ENCODE results near the gene MIEN1. TPM values are rescaled to one million over a fixed set of nuclear protein-coding genes. Genes with fewer than 3 reads are reported as not detected.
"Not testable (repeated sequence)": the region's sequence is repeated elsewhere in the genome, so short reads cannot be mapped to it uniquely, and the experiment has no call there.

Gene MIEN1
- polyA plus RNA-seq, 3 donors: 31.9 to 34.9 (median 34.8) TPM

- not testable (repeated sequence) for DNase-seq (ENCODE audit: extremely low read depth in 1 of 11, low read depth in 9 of 11, low spot score in 4 of 11)
Observed at GRCh38 chr17:39748444-39749034, 18.2 kb upstream of the MIEN1 start.

- no peak for DNase-seq (ENCODE audit: extremely low read depth in 1 of 11, low read depth in 9 of 11, low spot score in 4 of 11)
Observed at GRCh38 chr17:39747745-39748144, 17.4 kb upstream of the MIEN1 start.

- DNase-seq (ENCODE audit: extremely low read depth in 1 of 11, low read depth in 9 of 11, low spot score in 4 of 11): no peak
Observed at GRCh38 chr17:39746145-39746461, 15.8 kb upstream of the MIEN1 start.

DNA sequence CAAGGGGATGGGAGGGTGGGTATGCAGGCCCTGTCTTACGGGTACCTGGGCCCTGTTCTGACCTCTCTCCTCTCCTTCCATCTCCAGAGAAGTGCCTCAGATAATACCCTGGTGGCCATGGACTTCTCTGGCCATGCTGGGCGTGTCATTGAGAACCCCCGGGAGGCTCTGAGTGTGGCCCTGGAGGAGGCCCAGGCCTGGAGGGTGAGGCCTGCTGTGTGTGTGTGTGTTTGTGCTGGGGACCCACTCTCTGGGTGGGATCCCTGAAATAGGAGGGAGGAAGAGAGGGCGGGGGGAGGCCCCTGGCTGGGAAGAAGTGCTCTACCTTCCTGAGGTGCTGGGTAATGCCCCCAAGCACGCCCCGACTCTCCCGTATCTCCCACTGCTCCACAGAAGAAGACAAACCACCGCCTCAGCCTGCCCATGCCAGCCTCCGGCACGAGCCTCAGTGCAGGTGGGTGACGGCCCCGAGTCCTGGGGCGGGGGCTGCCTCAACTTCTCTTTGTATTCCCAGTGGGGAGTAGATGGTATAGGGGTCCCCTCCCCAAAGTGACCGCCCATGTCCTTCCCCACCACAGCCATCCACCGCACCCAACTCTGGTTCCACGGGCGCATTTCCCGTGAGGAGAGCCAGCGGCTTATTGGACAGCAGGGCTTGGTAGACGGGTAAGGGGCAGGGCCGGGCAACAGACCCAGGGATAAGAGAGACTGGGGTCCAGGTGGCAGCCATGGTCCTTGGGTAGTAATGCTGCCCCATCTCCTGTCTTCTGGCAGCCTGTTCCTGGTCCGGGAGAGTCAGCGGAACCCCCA, 15.2 kb upstream of the MIEN1 start:
- no peak for DNase-seq (ENCODE audit: extremely low read depth in 1 of 11, low read depth in 9 of 11, low spot score in 4 of 11)

DNA sequence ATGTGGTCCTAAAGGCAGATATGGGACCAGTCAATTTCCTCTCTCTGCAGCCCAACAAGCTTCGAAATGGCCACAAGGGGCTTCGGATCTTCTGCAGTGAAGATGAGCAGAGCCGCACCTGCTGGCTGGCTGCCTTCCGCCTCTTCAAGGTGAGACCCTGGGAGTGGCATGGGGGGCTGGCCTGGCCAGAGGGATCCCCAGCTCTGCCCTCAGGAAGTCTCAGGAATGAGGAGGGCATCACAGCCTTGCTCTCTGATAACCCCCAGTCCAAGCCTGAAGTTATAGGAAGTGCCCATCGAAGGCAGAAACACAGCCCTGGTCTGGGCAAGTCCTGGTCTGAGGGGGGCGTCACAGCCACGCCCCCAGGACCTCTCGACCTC, 14.5 kb upstream of the MIEN1 start:
- DNase-seq (ENCODE audit: extremely low read depth in 1 of 11, low read depth in 9 of 11, low spot score in 4 of 11): no peak

DNA sequence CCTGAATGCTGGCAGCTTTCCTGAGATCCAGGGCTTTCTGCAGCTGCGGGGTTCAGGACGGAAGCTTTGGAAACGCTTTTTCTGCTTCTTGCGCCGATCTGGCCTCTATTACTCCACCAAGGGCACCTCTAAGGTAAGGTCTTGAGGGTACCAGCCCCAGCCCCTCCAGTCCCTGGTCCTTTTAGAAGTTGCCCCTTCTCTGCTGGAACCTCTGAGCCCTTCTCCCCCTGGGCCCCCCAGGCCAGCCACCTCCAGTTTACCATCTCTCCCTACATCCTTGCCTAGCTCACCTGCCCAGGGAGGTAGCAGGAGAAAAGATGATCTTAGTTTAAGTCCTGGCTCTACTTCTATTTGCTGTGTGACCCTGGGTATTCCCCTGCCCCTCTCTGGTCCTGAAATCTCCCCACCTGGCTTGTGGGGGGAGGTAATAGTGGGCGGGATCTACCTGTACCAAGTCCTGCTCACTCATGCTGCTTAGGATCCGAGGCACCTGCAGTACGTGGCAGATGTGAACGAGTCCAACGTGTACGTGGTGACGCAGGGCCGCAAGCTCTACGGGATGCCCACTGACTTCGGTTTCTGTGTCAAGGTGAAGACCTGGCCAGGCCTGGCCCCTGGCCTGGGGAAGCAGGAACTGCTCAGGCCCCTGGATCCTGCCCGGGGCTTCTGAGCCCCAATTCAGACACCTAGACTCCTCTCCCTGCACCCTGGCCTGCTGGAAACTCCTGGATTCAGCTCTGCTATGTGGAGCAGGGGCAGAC, 13.9 kb upstream of the MIEN1 start:
- no peak for DNase-seq (ENCODE audit: extremely low read depth in 1 of 11, low read depth in 9 of 11, low spot score in 4 of 11)

DNA sequence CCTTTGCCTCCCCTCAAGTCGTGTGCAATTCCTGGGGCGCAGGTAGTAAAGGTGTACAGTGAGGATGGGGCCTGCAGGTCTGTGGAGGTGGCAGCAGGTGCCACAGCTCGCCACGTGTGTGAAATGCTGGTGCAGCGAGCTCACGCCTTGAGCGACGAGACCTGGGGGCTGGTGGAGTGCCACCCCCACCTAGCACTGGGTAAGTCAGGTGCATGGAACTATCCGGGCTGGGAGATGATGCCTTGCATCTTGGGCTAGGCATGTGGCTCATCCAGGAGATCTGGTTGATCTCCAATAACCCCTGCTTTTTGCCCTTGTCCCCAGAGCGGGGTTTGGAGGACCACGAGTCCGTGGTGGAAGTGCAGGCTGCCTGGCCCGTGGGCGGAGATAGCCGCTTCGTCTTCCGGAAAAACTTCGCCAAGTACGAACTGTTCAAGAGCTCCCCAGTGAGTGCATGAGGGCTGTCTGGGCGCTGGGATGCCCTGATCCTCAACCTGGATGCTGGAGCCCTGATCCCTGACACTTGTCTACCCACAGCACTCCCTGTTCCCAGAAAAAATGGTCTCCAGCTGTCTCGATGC, 12.6 kb upstream of the MIEN1 start:
- no peak for DNase-seq (ENCODE audit: extremely low read depth in 1 of 11, low read depth in 9 of 11, low spot score in 4 of 11)

- no peak for DNase-seq (ENCODE audit: extremely low read depth in 1 of 11, low read depth in 9 of 11, low spot score in 4 of 11)
Observed at GRCh38 chr17:39742126-39742855, 12.0 kb upstream of the MIEN1 start.

- DNase-seq (ENCODE audit: extremely low read depth in 1 of 11, low read depth in 9 of 11, low spot score in 4 of 11): peak in 2 of 11 donors; percentile 70 to 76
Observed at GRCh38 chr17:39740357-39741111, 10.2 kb upstream of the MIEN1 start.

DNA sequence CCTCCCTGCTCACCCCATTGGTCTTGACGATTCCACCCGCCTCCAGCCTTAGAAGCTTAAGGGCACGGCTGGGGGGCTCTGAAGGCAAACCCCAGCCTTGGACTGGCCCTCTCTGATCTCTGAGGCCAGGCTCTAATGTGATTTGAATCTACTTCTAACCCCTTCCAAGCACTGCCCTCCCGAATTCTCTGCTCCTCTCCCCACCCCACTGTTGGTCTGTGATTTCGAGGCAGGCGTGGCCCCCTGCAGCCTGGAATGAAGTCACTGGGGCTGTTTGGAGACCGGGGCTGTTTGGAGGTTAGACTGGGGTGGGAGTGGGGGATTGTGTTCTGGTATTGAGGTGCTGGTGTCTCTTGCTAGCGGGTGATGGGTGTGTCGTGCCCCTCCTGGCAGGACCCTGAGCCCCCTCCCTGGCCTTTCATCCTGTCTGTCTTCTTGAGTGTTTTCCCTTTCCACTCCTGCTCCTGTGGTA, 9.6 kb upstream of the MIEN1 start:
- DNase-seq (ENCODE audit: extremely low read depth in 1 of 11, low read depth in 9 of 11, low spot score in 4 of 11): no peak

DNA sequence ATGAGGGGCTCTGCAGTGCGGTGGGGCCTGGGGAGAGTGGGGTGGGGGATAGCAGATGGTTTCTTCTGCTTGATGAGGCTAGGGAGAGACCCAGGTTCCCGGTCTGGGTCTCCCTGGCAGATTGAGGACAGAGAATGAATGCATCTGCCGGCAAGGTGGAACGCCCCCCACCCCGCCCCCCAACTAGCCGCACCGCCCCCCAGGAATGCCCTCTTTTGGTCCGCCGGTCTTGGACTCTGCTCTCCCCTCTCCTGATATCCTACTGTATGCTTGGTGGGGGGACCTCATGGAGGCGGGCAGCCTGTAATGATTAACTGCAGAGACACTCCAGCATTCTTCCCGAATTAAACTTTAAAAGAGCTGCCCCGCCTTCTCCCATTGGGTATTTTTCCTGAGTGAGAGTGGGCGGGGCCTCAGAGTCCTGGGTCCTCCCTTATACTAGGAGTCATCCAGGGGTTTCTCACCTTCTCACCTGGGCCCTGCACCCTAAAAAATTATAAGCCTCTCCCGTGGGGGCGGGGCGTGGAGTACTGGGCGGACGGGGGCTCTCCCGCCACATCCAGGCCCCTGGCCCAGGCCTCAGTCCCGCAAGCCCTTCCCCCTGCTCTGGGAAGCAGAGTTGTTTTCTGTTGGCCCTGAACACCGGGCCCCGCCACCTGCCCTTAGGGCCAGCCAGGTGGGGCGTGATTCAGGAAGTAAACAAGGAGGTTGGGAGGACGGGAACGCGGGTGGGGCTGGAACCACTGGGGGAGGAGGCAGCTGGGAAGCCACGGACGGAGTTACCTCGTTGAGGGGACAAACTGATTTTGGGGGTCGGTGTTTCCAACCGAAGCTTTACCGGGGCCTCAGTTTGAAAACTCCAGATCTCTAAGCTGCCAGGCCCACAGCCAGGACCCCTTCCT, 8.9 kb upstream of the MIEN1 start:
- peak in 4 of 11 donors; percentile 66 to 92 (median 81) for DNase-seq (ENCODE audit: extremely low read depth in 1 of 11, low read depth in 9 of 11, low spot score in 4 of 11)

GRCh38 chr17:39738568-39738901, 8.2 kb upstream of the MIEN1 start:
- no peak for DNase-seq (ENCODE audit: extremely low read depth in 1 of 11, low read depth in 9 of 11, low spot score in 4 of 11)

GRCh38 chr17:39737760-39738567, 7.6 kb upstream of the MIEN1 start, which contains the start of gene GRB7:
GRB7 (plus strand) TSS chr17:39737938; CDS start chr17:39742302, 4,364 bp downstream.
- peak in 2 of 11 donors; percentile 65 for DNase-seq (ENCODE audit: extremely low read depth in 1 of 11, low read depth in 9 of 11, low spot score in 4 of 11)

- DNase-seq (ENCODE audit: extremely low read depth in 1 of 11, low read depth in 9 of 11, low spot score in 4 of 11): no peak
Observed at GRCh38 chr17:39737206-39737759, 7.0 kb upstream of the MIEN1 start.

GRCh38 chr17:39736319-39737165, 6.2 kb upstream of the MIEN1 start:
- no peak for DNase-seq (ENCODE audit: extremely low read depth in 1 of 11, low read depth in 9 of 11, low spot score in 4 of 11)
